MM.1S (cell line): ENCODE results near the gene XPO5.

Source experiments
- DNase-seq: peaks from one replicate; pipeline ENCODE4 v3.0.0-alpha.2; 2015
- H2AFZ ChIP-seq: fragments of 300-600 bp; sonication (generic); 2 replicates; pipeline ENCODE4 v1.6.0; 2016; ENCODE audit warnings: antibody characterized with exemption, low read length
- H3F3A ChIP-seq: fragments of 300-600 bp; sonication (generic); 2 replicates; pipeline ENCODE4 v1.6.1; 2016; ENCODE audit warnings: mild to moderate bottlenecking, antibody characterized with exemption, low read length, moderate library complexity, mixed read lengths; ENCODE audit not compliant: insufficient read depth
- H3K27ac ChIP-seq: fragments of 300-600 bp; sonication (generic); 2 replicates; pipeline ENCODE4 v1.5.1; 2016; ENCODE audit warnings: mild to moderate bottlenecking, low read length
- H3K27me3 ChIP-seq: fragments of 300-600 bp; sonication (generic); replicated peaks from 2 replicates; pipeline ENCODE4 v1.6.0; 2016; ENCODE audit warnings: low read length; ENCODE audit not compliant: insufficient read depth
- H3K36me3 ChIP-seq: fragments of 300-600 bp; sonication (generic); replicated peaks from 2 replicates; pipeline ENCODE4 v1.6.1; 2016; ENCODE audit warnings: mild to moderate bottlenecking, low read length, mixed read lengths; ENCODE audit not compliant: insufficient read depth
- H3K4me1 ChIP-seq: fragments of 300-600 bp; sonication (generic); 2 replicates; pipeline ENCODE4 v1.6.1; 2016; ENCODE audit warnings: low read length, mixed read lengths
- H3K4me2 ChIP-seq: fragments of 300-600 bp; sonication (generic); 2 replicates; pipeline ENCODE4 v1.6.0; 2016; ENCODE audit warnings: low read depth, low read length
- H3K4me3 ChIP-seq: fragments of 300-600 bp; sonication (generic); 2 replicates; pipeline ENCODE4 v1.5.1; 2016; ENCODE audit warnings: low read length, mixed read lengths
- H3K79me2 ChIP-seq: fragments of 300-600 bp; sonication (generic); 2 replicates; pipeline ENCODE4 v1.6.1; 2016; ENCODE audit warnings: mixed run types, low read length, mixed read lengths
- H3K9ac ChIP-seq: fragments of 300-600 bp; sonication (generic); 2 replicates; pipeline ENCODE4 v1.6.1; 2016; ENCODE audit warnings: low read length, mixed read lengths
- H3K9me2 ChIP-seq: fragments of 300-600 bp; sonication (generic); replicated peaks from 2 replicates; pipeline ENCODE4 v1.6.1; 2016; ENCODE audit warnings: mild to moderate bottlenecking, low read length, mixed read lengths; ENCODE audit not compliant: insufficient read depth
- H3K9me3 ChIP-seq: fragments of 300-600 bp; sonication (generic); replicated peaks from 2 replicates; pipeline ENCODE4 v1.6.1; 2016; ENCODE audit warnings: mild to moderate bottlenecking, low read length, mixed read lengths; ENCODE audit not compliant: insufficient read depth
- H4K20me1 ChIP-seq: fragments of 300-600 bp; sonication (generic); 2 replicates; pipeline ENCODE4 v1.6.1; 2016; ENCODE audit warnings: mild to moderate bottlenecking, low read length, moderate library complexity, mixed read lengths; ENCODE audit not compliant: insufficient read depth
- EZH2 ChIP-seq: fragments of 300-600 bp; sonication (generic); optimal IDR thresholded peaks from 2 replicates; pipeline ENCODE3; 2017; ENCODE audit warnings: low read depth, mild to moderate bottlenecking, antibody characterized with exemption, low read length, mixed read lengths
- EZH2phosphoT487 ChIP-seq: fragments of 300-600 bp; sonication (generic); IDR thresholded peaks from 2 replicates; pipeline ENCODE4 v1.6.1; 2018; ENCODE audit warnings: antibody characterized with exemption, low read length
- TF ChIP-seq, protein P1 (sequence below): fragments of 300-600 bp; sonication (generic); IDR thresholded peaks from 2 replicates; pipeline ENCODE4 v1.5.1; 2016; ENCODE audit warnings: antibody characterized with exemption, low read length, mixed read lengths

The XPO5 gene

DNA sequence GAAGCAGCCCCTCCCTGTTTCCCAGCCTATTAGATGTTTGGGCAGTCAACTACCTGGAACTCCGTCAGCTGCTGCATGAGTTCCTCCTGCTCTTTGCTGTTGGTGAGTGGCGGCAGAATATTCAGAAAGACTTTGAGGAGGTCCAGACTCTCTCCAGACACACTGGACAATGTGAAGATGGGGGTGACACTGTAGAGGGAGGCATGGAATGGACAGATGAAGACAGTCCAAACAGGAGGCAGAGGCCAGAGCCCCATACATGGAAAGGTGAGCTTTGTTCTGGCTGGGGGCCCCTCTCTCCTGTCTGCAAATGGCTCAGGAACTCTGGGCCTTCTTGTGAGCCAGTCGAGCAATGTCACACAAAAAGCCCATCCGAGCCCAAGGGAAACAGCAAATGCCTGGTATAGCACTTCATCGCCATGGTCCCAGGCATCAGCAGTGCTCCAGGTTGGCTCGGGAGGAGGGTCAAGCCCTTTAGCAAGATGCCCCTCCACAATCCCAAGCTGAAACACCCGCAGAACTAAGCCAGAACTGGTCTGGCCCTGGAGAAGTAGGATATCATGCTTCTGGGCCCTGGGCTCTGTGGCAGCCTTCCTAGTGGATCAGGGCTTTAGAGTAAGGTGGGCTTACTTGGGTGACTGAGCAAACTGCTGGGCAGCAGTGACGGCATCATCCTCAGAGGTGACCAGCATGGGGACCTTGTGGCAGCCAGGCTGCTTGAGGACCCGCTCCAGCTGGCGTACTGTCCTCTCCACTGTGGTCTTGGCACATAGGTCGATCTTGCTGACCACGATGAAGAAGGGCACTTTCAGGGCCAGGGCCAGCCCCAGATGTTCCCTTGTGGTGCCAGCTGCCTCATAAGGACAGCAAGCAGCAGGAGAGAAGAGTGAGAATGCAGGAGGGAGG, 48.3 kb upstream of the XPO5 start:
- H4K20me1 ChIP-seq: no peaks in the 10 kb centered on the region
- 0 out of 2 replicates have a peak, but pooled peaks cover 2% of the 10 kb centered on the region for H3K36me3 ChIP-seq

DNA sequence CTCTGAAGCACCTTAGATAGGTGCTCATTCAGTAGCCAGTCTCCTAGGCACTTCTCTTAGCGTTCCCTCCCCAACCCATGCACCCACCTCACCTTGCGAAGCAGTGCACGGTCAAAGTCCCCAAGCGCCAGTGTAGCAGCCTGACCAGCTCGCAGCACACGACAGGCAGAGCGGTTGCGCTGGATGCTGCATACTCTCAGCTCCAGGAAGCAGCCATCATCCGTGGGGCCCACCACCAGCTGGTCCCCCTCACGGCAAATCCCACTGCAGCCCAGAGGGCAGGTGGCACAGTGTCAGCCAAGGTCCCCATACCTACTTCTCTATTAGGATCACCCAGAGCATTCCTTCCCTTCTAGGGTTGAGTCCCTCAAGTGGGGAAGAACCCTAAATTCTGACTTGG, 46.7 kb upstream of the XPO5 start:
- TF ChIP-seq, protein P1, sequence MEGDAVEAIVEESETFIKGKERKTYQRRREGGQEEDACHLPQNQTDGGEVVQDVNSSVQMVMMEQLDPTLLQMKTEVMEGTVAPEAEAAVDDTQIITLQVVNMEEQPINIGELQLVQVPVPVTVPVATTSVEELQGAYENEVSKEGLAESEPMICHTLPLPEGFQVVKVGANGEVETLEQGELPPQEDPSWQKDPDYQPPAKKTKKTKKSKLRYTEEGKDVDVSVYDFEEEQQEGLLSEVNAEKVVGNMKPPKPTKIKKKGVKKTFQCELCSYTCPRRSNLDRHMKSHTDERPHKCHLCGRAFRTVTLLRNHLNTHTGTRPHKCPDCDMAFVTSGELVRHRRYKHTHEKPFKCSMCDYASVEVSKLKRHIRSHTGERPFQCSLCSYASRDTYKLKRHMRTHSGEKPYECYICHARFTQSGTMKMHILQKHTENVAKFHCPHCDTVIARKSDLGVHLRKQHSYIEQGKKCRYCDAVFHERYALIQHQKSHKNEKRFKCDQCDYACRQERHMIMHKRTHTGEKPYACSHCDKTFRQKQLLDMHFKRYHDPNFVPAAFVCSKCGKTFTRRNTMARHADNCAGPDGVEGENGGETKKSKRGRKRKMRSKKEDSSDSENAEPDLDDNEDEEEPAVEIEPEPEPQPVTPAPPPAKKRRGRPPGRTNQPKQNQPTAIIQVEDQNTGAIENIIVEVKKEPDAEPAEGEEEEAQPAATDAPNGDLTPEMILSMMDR: no peak
- H3K4me1 ChIP-seq: peaks cover 4% of the 10 kb centered on the region
- H3K9ac ChIP-seq: no peak overlapping the region
- peaks cover 14% of the 10 kb centered on the region for H3K79me2 ChIP-seq
- no peaks in the 10 kb centered on the region for H3K9me3 ChIP-seq
- H3F3A ChIP-seq: 0 out of 2 replicates have a peak, but pooled peaks cover 8% of the 10 kb centered on the region
- no peak overlapping the region for H2AFZ ChIP-seq
- H3K27ac ChIP-seq: no peak overlapping the region
- 0 out of 2 replicates have a peak, but pooled peaks cover 2% of the 10 kb centered on the region for H3K36me3 ChIP-seq
- H4K20me1 ChIP-seq: no peaks in the 10 kb centered on the region
- no peaks in the 10 kb centered on the region for H3K27me3 ChIP-seq
- no peaks in the 10 kb centered on the region for H3K9me2 ChIP-seq
- H3K4me3 ChIP-seq: no peak overlapping the region
- H3K4me2 ChIP-seq: no peak overlapping the region
- no peak for DNase-seq

More for the DNA sequence above, 48.3 kb upstream of the XPO5 start:
- Histone ChIP-seq H3K9me3 (no peaks in the 10 kb centered on the region), H3K9ac (no peak overlapping the region), H3K4me1 (peaks cover 9% of the 10 kb centered on the region), H2AFZ (no peak overlapping the region), H3F3A (0 out of 2 replicates have a peak, but pooled peaks cover 5% of the 10 kb centered on the region), H3K4me3 (no peak overlapping the region), H3K9me2 (no peaks in the 10 kb centered on the region), H3K79me2 (peaks cover 25% of the 10 kb centered on the region), H3K27me3 (no peaks in the 10 kb centered on the region), H3K4me2 (no peak overlapping the region), H3K27ac (no peak overlapping the region)
- no peak for TF ChIP-seq EZH2phosphoT487
- TF ChIP-seq EZH2: no peak
- TF ChIP-seq, protein P1: no peak
- DNase-seq: no peak

- H3K27ac ChIP-seq: no peak overlapping the region
- H2AFZ ChIP-seq: no peak overlapping the region
- H4K20me1 ChIP-seq: no peaks in the 10 kb centered on the region
- H3F3A ChIP-seq: 0 out of 2 replicates have a peak, but pooled peaks cover 8% of the 10 kb centered on the region
- peaks cover 7% of the 10 kb centered on the region; the same call in 1 of the 2 replicates for H3K79me2 ChIP-seq
- H3K4me2 ChIP-seq: no peak overlapping the region
- no peaks in the 10 kb centered on the region for H3K9me3 ChIP-seq
- no peaks in the 10 kb centered on the region for H3K9me2 ChIP-seq
- 0 out of 2 replicates have a peak, but pooled peaks cover under 1% of the 10 kb centered on the region for H3K36me3 ChIP-seq
- TF ChIP-seq, protein P1: no peak
- TF ChIP-seq EZH2phosphoT487 (no peak), EZH2 (no peak)
- no peaks in the 10 kb centered on the region for H3K27me3 ChIP-seq
- no peak overlapping the region for H3K9ac ChIP-seq
- no peak overlapping the region for H3K4me3 ChIP-seq
- no peak for DNase-seq
- no peaks in the 10 kb centered on the region for H3K4me1 ChIP-seq
These were observed 46.0 kb upstream of the XPO5 start for GRCh38 chr6:43621836-43622180.
